ENCODE data around the gene FBXL14.

Gene FBXL14

GRCh38 chr12:1529228-1529861 lies 65.0 kb downstream of the FBXL14 start:
- H3K27me3 ChIP-seq (ENCODE audit: control insufficient read depth, insufficient read depth, low read length) = no peaks in the 10 kb centered on the region
- no peak overlapping the region for H3K4me2 ChIP-seq (ENCODE audit: low read length)
- no peak overlapping the region for H3K4me3 ChIP-seq (ENCODE audit: low read depth, low read length)
- no peak for TF ChIP-seq CTCF (IDR thresholded peaks at IDR 0.05)
- no peak overlapping the region for H3K27ac ChIP-seq
- H2AFZ ChIP-seq = peak overlapping the region; percentile 95
- H3K9me3 ChIP-seq (ENCODE audit: control insufficient read depth, low read length) = no peaks in the 10 kb centered on the region
- no peaks in the 10 kb centered on the region for H3K36me3 ChIP-seq (ENCODE audit: control insufficient read depth, insufficient read depth, low read length)
- H3K4me1 ChIP-seq = peaks cover 8% of the 10 kb centered on the region
- no peaks in the 10 kb centered on the region for H3K79me2 ChIP-seq
- H3K9ac ChIP-seq = no peak overlapping the region

DNA sequence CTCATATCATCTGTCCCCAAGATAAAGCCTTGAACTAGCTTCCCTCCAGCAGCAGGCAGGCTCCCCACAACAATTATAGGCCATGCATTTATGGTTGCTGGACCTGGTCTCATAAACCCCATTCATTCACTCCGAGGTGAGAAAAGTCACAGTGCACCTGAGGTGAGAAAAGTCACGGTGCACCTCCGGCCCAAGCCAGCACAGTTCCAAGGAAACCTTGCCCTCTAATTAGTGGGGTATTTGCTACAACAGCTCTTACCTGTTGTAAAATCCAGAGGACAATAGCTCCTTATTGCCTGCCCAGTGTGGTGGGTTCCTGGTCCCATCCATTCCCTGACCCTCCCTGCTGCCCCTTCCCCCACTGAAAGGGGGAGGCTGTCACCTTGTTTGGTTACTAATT lies 65.6 kb downstream of the FBXL14 start:
- Histone ChIP-seq H3K4me3 (ENCODE audit: low read depth, low read length) (no peak overlapping the region), H3K9me3 (ENCODE audit: control insufficient read depth, low read length) (no peaks in the 10 kb centered on the region), H2AFZ (no peak overlapping the region)

GRCh38 chr12:1527789-1528188 lies 66.6 kb downstream of the FBXL14 start:
- Histone ChIP-seq H3K9ac (no peak overlapping the region), H3K36me3 (ENCODE audit: control insufficient read depth, insufficient read depth, low read length) (no peaks in the 10 kb centered on the region), H3K4me3 (ENCODE audit: low read depth, low read length) (no peak overlapping the region), H3K27ac (no peak overlapping the region), H3K79me2 (no peaks in the 10 kb centered on the region), H3K4me2 (ENCODE audit: low read length) (no peak overlapping the region), H2AFZ (no peak overlapping the region), H3K9me3 (ENCODE audit: control insufficient read depth, low read length) (no peaks in the 10 kb centered on the region), H3K27me3 (ENCODE audit: control insufficient read depth, insufficient read depth, low read length) (no peaks in the 10 kb centered on the region), H3K4me1 (peaks cover 8% of the 10 kb centered on the region)
- no peak for TF ChIP-seq CTCF (IDR thresholded peaks at IDR 0.05)

More for the DNA sequence above, 65.6 kb downstream of the FBXL14 start:
- Histone ChIP-seq H3K27me3 (ENCODE audit: control insufficient read depth, insufficient read depth, low read length) (no peaks in the 10 kb centered on the region), H3K27ac (no peak overlapping the region), H3K9ac (no peak overlapping the region), H3K79me2 (no peaks in the 10 kb centered on the region), H3K36me3 (ENCODE audit: control insufficient read depth, insufficient read depth, low read length) (no peaks in the 10 kb centered on the region), H3K4me2 (ENCODE audit: low read length) (no peak overlapping the region), H3K4me1 (peaks cover 8% of the 10 kb centered on the region)
- TF ChIP-seq CTCF (IDR thresholded peaks at IDR 0.05) = no peak

- Histone ChIP-seq H3K79me2 (no peaks in the 10 kb centered on the region), H3K36me3 (ENCODE audit: control insufficient read depth, insufficient read depth, low read length) (no peaks in the 10 kb centered on the region), H3K27ac (no peak overlapping the region), H2AFZ (no peak overlapping the region), H3K4me1 (no peaks in the 10 kb centered on the region), H3K9me3 (ENCODE audit: control insufficient read depth, low read length) (no peaks in the 10 kb centered on the region), H3K9ac (no peak overlapping the region), H3K27me3 (ENCODE audit: control insufficient read depth, insufficient read depth, low read length) (no peaks in the 10 kb centered on the region), H3K4me3 (ENCODE audit: low read depth, low read length) (no peak overlapping the region), H3K4me2 (ENCODE audit: low read length) (no peak overlapping the region)
- TF ChIP-seq CTCF (IDR thresholded peaks at IDR 0.05) = no peak
Observed at GRCh38 chr12:1525858-1526257, 68.5 kb downstream of the FBXL14 start.

- H3K79me2 ChIP-seq = no peaks in the 10 kb centered on the region
- no peak overlapping the region for H3K4me2 ChIP-seq (ENCODE audit: low read length)
- no peaks in the 10 kb centered on the region for H3K27me3 ChIP-seq (ENCODE audit: control insufficient read depth, insufficient read depth, low read length)
- no peak for TF ChIP-seq CTCF (IDR thresholded peaks at IDR 0.05)
- peaks cover 8% of the 10 kb centered on the region for H3K4me1 ChIP-seq
- H2AFZ ChIP-seq = no peak overlapping the region
- no peak overlapping the region for H3K9ac ChIP-seq
- no peaks in the 10 kb centered on the region for H3K9me3 ChIP-seq (ENCODE audit: control insufficient read depth, low read length)
- no peaks in the 10 kb centered on the region for H3K36me3 ChIP-seq (ENCODE audit: control insufficient read depth, insufficient read depth, low read length)
- no peak overlapping the region for H3K4me3 ChIP-seq (ENCODE audit: low read depth, low read length)
- no peak overlapping the region for H3K27ac ChIP-seq
Observed at GRCh38 chr12:1523558-1524050, 70.8 kb downstream of the FBXL14 start.

Data from parathyroid adenoma (tissue), 2 donors.